ENCODE results near the gene AKAP8L. TPM values are rescaled to one million over a fixed set of nuclear protein-coding genes. Genes with fewer than 3 reads are reported as not detected.

Gene AKAP8L
- total RNA-seq, 4 donors from 2014 or later: 56.3 to 188 (median 80.9) TPM

- TF ChIP-seq CTCF (IDR thresholded peaks at IDR 0.05; ENCODE audit: low read depth): no peak
These were observed 87.1 kb downstream of the AKAP8L start for GRCh38 chr19:15331419-15332310.

- no peak for TF ChIP-seq CTCF (IDR thresholded peaks at IDR 0.05; ENCODE audit: low read depth)
These were observed 87.9 kb downstream of the AKAP8L start for GRCh38 chr19:15330801-15331418.

Small RNA genes lying within 50 kb of the gene (small RNA-seq; reads per million reads assigned to genes)
- not detected for gene AC005776.1
- gene MIR1470: not detected

Other genes with a start within 250 kb of the AKAP8L start
- gene NOTCH3, start 218.0 kb downstream of the AKAP8L start, total RNA-seq: 10 to 100 TPM; 17.7 to 91.4 (median 41.4) TPM
- gene EPHX3, start 186.5 kb downstream of the AKAP8L start, total RNA-seq: under 1 TPM in 1 of 4 donors, not detected in 3; 0.88 TPM
- gene BRD4, start 86.4 kb downstream of the AKAP8L start, total RNA-seq: 10 to 100 TPM; 27.6 to 46.5 (median 35.3) TPM
- gene AKAP8, start 39.2 kb downstream of the AKAP8L start, total RNA-seq: 10 to 100 TPM; 20.1 to 32.9 (median 29.1) TPM
- gene WIZ, start 31.0 kb upstream of the AKAP8L start, total RNA-seq: 10 to 100 TPM; 14.8 to 48.2 (median 20.0) TPM
- 1 to 10 TPM in 2 of 4 donors, under 1 TPM in 2; 0.33 to 7.0 (median 2.0) TPM for gene RASAL3, start 45.6 kb upstream of the AKAP8L start, total RNA-seq
- gene PGLYRP2, start 60.5 kb upstream of the AKAP8L start, total RNA-seq: not detected
- 1 to 10 TPM in 2 of 4 donors, under 1 TPM in 2; 0.33 to 5.9 (median 1.2) TPM for gene CYP4F22, start 89.5 kb upstream of the AKAP8L start, total RNA-seq
- not detected for gene CYP4F8, start 196.2 kb upstream of the AKAP8L start, total RNA-seq
- gene CYP4F3, start 221.9 kb upstream of the AKAP8L start, total RNA-seq: under 1 TPM in 2 of 4 donors, not detected in 2; 0.33 to 0.94 TPM

All from subcutaneous adipose tissue (tissue), 4 donors.